ENCODE results near the gene UGGT1.

Gene UGGT1, protein sequence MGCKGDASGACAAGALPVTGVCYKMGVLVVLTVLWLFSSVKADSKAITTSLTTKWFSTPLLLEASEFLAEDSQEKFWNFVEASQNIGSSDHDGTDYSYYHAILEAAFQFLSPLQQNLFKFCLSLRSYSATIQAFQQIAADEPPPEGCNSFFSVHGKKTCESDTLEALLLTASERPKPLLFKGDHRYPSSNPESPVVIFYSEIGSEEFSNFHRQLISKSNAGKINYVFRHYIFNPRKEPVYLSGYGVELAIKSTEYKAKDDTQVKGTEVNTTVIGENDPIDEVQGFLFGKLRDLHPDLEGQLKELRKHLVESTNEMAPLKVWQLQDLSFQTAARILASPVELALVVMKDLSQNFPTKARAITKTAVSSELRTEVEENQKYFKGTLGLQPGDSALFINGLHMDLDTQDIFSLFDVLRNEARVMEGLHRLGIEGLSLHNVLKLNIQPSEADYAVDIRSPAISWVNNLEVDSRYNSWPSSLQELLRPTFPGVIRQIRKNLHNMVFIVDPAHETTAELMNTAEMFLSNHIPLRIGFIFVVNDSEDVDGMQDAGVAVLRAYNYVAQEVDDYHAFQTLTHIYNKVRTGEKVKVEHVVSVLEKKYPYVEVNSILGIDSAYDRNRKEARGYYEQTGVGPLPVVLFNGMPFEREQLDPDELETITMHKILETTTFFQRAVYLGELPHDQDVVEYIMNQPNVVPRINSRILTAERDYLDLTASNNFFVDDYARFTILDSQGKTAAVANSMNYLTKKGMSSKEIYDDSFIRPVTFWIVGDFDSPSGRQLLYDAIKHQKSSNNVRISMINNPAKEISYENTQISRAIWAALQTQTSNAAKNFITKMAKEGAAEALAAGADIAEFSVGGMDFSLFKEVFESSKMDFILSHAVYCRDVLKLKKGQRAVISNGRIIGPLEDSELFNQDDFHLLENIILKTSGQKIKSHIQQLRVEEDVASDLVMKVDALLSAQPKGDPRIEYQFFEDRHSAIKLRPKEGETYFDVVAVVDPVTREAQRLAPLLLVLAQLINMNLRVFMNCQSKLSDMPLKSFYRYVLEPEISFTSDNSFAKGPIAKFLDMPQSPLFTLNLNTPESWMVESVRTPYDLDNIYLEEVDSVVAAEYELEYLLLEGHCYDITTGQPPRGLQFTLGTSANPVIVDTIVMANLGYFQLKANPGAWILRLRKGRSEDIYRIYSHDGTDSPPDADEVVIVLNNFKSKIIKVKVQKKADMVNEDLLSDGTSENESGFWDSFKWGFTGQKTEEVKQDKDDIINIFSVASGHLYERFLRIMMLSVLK (N-terminal part only)

DNA sequence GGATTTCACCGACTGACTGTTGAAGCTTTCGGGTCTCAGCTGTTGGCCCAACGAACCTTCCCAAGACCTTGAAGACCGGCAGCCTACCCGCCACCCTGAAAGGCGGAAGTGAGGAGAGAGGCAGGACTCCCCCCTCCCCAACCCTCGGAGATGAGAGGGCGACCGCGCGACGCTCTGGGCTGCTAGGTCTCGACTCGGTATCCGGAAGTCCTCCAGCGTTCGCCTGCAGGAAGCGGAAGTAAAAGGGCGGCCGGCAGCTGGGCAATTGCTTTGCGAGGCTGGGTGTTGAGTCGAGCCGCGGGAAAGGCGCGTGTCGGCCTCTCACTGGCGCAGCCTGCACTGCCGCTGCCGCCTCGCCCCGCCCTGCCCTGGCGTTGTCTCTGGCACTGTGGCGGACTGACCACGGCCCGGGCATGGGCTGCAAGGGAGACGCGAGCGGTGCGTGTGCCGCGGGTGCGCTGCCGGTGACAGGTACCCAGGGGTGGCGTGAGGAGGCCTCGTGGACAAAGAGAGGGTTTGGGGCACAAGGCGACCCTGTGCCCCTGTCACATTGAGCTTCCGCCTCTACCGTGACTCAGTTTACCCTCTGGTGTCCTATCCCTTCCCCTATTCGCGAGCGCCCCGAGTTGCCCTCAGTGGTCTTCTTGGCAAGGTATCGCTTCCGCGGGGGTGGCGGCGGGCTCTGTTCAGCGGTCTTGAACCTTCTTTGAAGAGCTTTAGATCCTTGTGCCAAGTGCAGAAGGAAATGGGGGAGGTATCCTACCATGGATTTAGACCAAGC is at the start of gene UGGT1:
TSS of gene UGGT1 (plus strand) at position 256 of the 781 bp plus-strand sequence. CDS start at position 414, 158 bp downstream.
- H3K79me2 ChIP-seq (ENCODE audit: control insufficient read depth, low read length): peaks cover 54% of the 10 kb centered on the region
- H3K36me3 ChIP-seq (ENCODE audit: control insufficient read depth, low read length): peaks cover 35% of the 10 kb centered on the region
- 0 out of 2 replicates have a peak, but pooled peaks cover 8% of the 10 kb centered on the region for H4K20me1 ChIP-seq (ENCODE audit: control insufficient read depth, insufficient read depth, low read depth, low read length)
- peaks cover 14% of the 10 kb centered on the region for H3F3A ChIP-seq (ENCODE audit: control insufficient read depth, insufficient read depth)
- H3K9me2 ChIP-seq (replicated peaks; ENCODE audit: control insufficient read depth, low read length): no peaks in the 10 kb centered on the region
- H3K27me3 ChIP-seq (ENCODE audit: control insufficient read depth, low read length): no peaks in the 10 kb centered on the region
- H3K27ac ChIP-seq (ENCODE audit: low read depth, low read length): peak within 1 kb of the TSS; percentile 39
- TF ChIP-seq EZH2phosphoT487 (IDR thresholded peaks at IDR 0.05; ENCODE audit: borderline replicate concordance, low read length) (no peak), CTCF (IDR thresholded peaks at IDR 0.05; ENCODE audit: low read depth, low read length, poor library complexity, severe bottlenecking) (no peak)
- H3K4me3 ChIP-seq (ENCODE audit: low read length): peak within 1 kb of the TSS; percentile 84
- peaks cover 45% of the 10 kb centered on the region for H3K4me1 ChIP-seq (ENCODE audit: control insufficient read depth, low read length)
- H3K4me2 ChIP-seq (ENCODE audit: low read length): peak within 1 kb of the TSS; percentile 86
- no peaks in the 10 kb centered on the region for H3K9me3 ChIP-seq (ENCODE audit: control insufficient read depth, insufficient read depth, low read length)

DNA sequence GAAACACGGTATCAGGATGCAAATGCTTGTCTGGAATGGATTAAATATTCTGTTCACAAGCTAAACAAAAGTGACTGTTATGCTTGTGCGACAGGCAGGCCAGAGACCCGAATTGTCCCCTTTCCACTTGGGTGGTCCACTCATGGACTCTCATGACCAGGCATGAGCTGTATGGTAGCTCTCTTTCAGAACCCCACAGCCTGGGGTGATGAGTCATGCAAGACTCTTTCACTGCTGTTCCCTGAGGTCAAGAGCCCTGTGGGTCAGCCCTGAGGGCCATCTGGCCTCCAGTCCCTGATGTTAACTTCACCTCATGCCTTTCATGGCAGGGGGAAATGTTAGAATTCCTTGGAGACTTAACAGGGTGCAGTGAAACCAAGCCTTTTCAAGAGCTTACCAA is 49.4 kb upstream of the UGGT1 start:
- Histone ChIP-seq H3K27ac (ENCODE audit: low read depth, low read length) (no peak overlapping the region), H4K20me1 (ENCODE audit: control insufficient read depth, insufficient read depth, low read depth, low read length) (no peaks in the 10 kb centered on the region), H3K4me2 (ENCODE audit: low read length) (no peak overlapping the region), H3K36me3 (ENCODE audit: control insufficient read depth, low read length) (no peaks in the 10 kb centered on the region), H3K27me3 (ENCODE audit: control insufficient read depth, low read length) (0 out of 2 replicates have a peak, but pooled peaks cover 3% of the 10 kb centered on the region), H3K4me1 (ENCODE audit: control insufficient read depth, low read length) (no peaks in the 10 kb centered on the region), H3K79me2 (ENCODE audit: control insufficient read depth, low read length) (no peaks in the 10 kb centered on the region), H3F3A (ENCODE audit: control insufficient read depth, insufficient read depth) (no peaks in the 10 kb centered on the region), H3K9me2 (replicated peaks; ENCODE audit: control insufficient read depth, low read length) (no peaks in the 10 kb centered on the region), H3K4me3 (ENCODE audit: low read length) (no peak overlapping the region), H3K9me3 (ENCODE audit: control insufficient read depth, insufficient read depth, low read length) (peaks cover 26% of the 10 kb centered on the region)
- TF ChIP-seq EZH2phosphoT487 (IDR thresholded peaks at IDR 0.05; ENCODE audit: borderline replicate concordance, low read length) (no peak), CTCF (IDR thresholded peaks at IDR 0.05; ENCODE audit: low read depth, low read length, poor library complexity, severe bottlenecking) (no peak)

- Histone ChIP-seq H3K36me3 (ENCODE audit: control insufficient read depth, low read length) (no peaks in the 10 kb centered on the region), H3K9me2 (replicated peaks; ENCODE audit: control insufficient read depth, low read length) (no peaks in the 10 kb centered on the region), H3K4me3 (ENCODE audit: low read length) (no peak overlapping the region), H3K27me3 (ENCODE audit: control insufficient read depth, low read length) (0 out of 2 replicates have a peak, but pooled peaks cover 3% of the 10 kb centered on the region), H3K4me1 (ENCODE audit: control insufficient read depth, low read length) (no peaks in the 10 kb centered on the region), H3K79me2 (ENCODE audit: control insufficient read depth, low read length) (no peaks in the 10 kb centered on the region), H3F3A (ENCODE audit: control insufficient read depth, insufficient read depth) (no peaks in the 10 kb centered on the region), H3K9me3 (ENCODE audit: control insufficient read depth, insufficient read depth, low read length) (peaks cover 11% of the 10 kb centered on the region), H3K4me2 (ENCODE audit: low read length) (no peak overlapping the region), H3K27ac (ENCODE audit: low read depth, low read length) (no peak overlapping the region), H4K20me1 (ENCODE audit: control insufficient read depth, insufficient read depth, low read depth, low read length) (no peaks in the 10 kb centered on the region)
- TF ChIP-seq EZH2phosphoT487 (IDR thresholded peaks at IDR 0.05; ENCODE audit: borderline replicate concordance, low read length) (no peak), CTCF (IDR thresholded peaks at IDR 0.05; ENCODE audit: low read depth, low read length, poor library complexity, severe bottlenecking) (no peak)
Observed at GRCh38 chr2:128043041-128043440, 48.0 kb upstream of the UGGT1 start.

All from DOHH2 (cell line).